Thyroid gland (tissue), 4 donors: ENCODE measurements around the gene ANKRD11. TPM values are rescaled to one million over a fixed set of nuclear protein-coding genes. Genes with fewer than 3 reads are reported as not detected.

Experiments used
- DNase-seq, 2 donors: peaks; one replicate each; pipeline ENCODE4 v3.0.0-alpha.2; 2019
- H3K27ac ChIP-seq, 3 donors: fragments of 200-600 bp; sonication (generic); 1 replicate in 2 of 3; 2 replicates in 1 of 3; pipeline ENCODE4 v1.5.1; 2016 to 2019; ENCODE audit warnings: mild to moderate bottlenecking in 1 of 3, moderate library complexity in 1 of 3
- H3K27me3 ChIP-seq: fragments of 200-600 bp; sonication (generic); one replicate; pipeline ENCODE4 v1.5.1; 2019
- H3K36me3 ChIP-seq, 2 donors: fragments of 200-600 bp; sonication (generic); one replicate each; pipeline ENCODE4 v1.5.1; 2016 to 2019
- H3K4me1 ChIP-seq, 2 donors: fragments of 200-600 bp; sonication (generic); one replicate each; pipeline ENCODE4 v1.5.1; 2017 to 2019
- H3K4me3 ChIP-seq, 3 donors: fragments of 200-600 bp; sonication (generic); replicated peaks in 1 of 3; 1 replicate in 2 of 3; 2 replicates in 1 of 3; pipeline ENCODE4 v1.5.1; 2016; ENCODE audit warnings: mild to moderate bottlenecking in 1 of 3
- H3K9me3 ChIP-seq: fragments of 200-600 bp; sonication (generic); one replicate; pipeline ENCODE4 v1.5.1; 2017
- CTCF ChIP-seq, 6 experiments: fragments of 200-600 bp in 3 of 6; fragments of 450-650 bp in 3 of 6; sonication (generic) in 3 of 6; IDR thresholded peaks; one replicate each; pipeline ENCODE4 v1.5.1; 2016 to 2019; ENCODE audit warnings: antibody characterized with exemption in 6 of 6, mild to moderate bottlenecking in 2 of 6, inconsistent platforms in 1 of 6, moderate library complexity in 1 of 6
- POLR2A ChIP-seq, 2 donors: fragments of 450-650 bp; IDR thresholded peaks; one replicate each; pipeline ENCODE4 v1.6.1; 2017; ENCODE audit warnings: antibody characterized with exemption in 2 of 2, mild to moderate bottlenecking in 2 of 2, moderate library complexity in 1 of 2
- WGBS, 2 donors: methylation state at CpG; one replicate each; pipeline ENCODE4 v1.1.5; 2017; 5-methylcytosine and 5-hydroxymethylcytosine counted together
- intact Hi-C: fragments of 100-400 bp; cut with DNase I; formaldehyde crosslinking; loops from one replicate; pipeline ENCODE4 v1.15.1; 2023
- total RNA-seq, 4 donors: library from RNA; depleted of rRNA; stranded (reverse); fragments of >200 nt; gene quantifications; one replicate each; pipeline ENCODE4 v1.2.3, GENCODE V29; 2016

Gene ANKRD11
- total RNA-seq, 4 donors from 2014 or later, result 62.1 to 90.4 (median 75.0) TPM

- 57 to 61% methylated on average over 19 of the region's 19 CpGs for WGBS, 2 donors
- Histone ChIP-seq H3K4me3 (no peak overlapping the region), H3K27ac (no peak overlapping the region), H3K27me3 (no peaks in the 10 kb centered on the region), H3K9me3 (no peaks in the 10 kb centered on the region), H3K36me3 (no peaks in the 10 kb centered on the region), H3K4me1 (peaks cover 44 to 80% of the 10 kb centered on the region in 2 donors)
- peak; percentile 51 to 60 for DNase-seq
- TF ChIP-seq POLR2A (IDR thresholded peaks at IDR 0.05) (no peak), CTCF (IDR thresholded peaks at IDR 0.05) (no peak)
- intact Hi-C loops, result no loop called here
These were observed 167.8 kb downstream of the ANKRD11 start for GRCh38 chr16:89322321-89323119.

- TF ChIP-seq CTCF (IDR thresholded peaks at IDR 0.05) (no peak), POLR2A (IDR thresholded peaks at IDR 0.05) (no peak)
- intact Hi-C loops, result no loop called here
- Histone ChIP-seq H3K9me3 (no peaks in the 10 kb centered on the region), H3K27me3 (no peaks in the 10 kb centered on the region), H3K4me1 (peaks cover 45 to 81% of the 10 kb centered on the region in 2 donors), H3K36me3 (no peaks in the 10 kb centered on the region), H3K4me3 (no peak overlapping the region), H3K27ac (peak overlapping the region; percentile 35 to 49 (median 37))
- 20 to 22% methylated on average over 3 to 10 of the region's 30 CpGs for WGBS, 2 donors
- peak; percentile 93 to 94 for DNase-seq
These were observed 169.4 kb downstream of the ANKRD11 start for GRCh38 chr16:89320782-89321501.

- WGBS, 2 donors, result 35 to 51% methylated on average over 15 to 31 of the region's 32 CpGs
- H3K9me3 ChIP-seq, result no peaks in the 10 kb centered on the region
- DNase-seq, result peak in 1 of 2 donors; percentile 43
- peak overlapping the region; percentile 35 to 49 (median 37) for H3K27ac ChIP-seq
- peaks cover 41 to 81% of the 10 kb centered on the region in 2 donors for H3K4me1 ChIP-seq
- H3K27me3 ChIP-seq, result no peaks in the 10 kb centered on the region
- TF ChIP-seq CTCF (IDR thresholded peaks at IDR 0.05), result no peak
- no peak for TF ChIP-seq POLR2A (IDR thresholded peaks at IDR 0.05)
- no peak overlapping the region for H3K4me3 ChIP-seq
- intact Hi-C loops, result no loop called here
- H3K36me3 ChIP-seq, result no peaks in the 10 kb centered on the region
These were observed 170.2 kb downstream of the ANKRD11 start for GRCh38 chr16:89319886-89320781.

- Histone ChIP-seq H3K27ac (peak overlapping the region; percentile 21 to 49 (median 37)), H3K36me3 (no peaks in the 10 kb centered on the region), H3K4me3 (no peak overlapping the region), H3K4me1 (peaks cover 39 to 81% of the 10 kb centered on the region in 2 donors), H3K27me3 (no peaks in the 10 kb centered on the region), H3K9me3 (no peaks in the 10 kb centered on the region)
- no peak for TF ChIP-seq POLR2A (IDR thresholded peaks at IDR 0.05)
- TF ChIP-seq CTCF (IDR thresholded peaks at IDR 0.05), result no peak
- DNase-seq, result no peak
- 94% methylated on average over 4 of the region's 4 CpGs; no CpG with 5 or more reads in 1 of the 2 donors for WGBS, 2 donors
- intact Hi-C loops, result no loop called here
These were observed 170.8 kb downstream of the ANKRD11 start for GRCh38 chr16:89319631-89319885.
